ENCODE data around the gene PPP3CA.

GRCh38 chr4:101160792-101161592, 186.3 kb downstream of the PPP3CA start:
- TF ChIP-seq CTCF (IDR thresholded peaks at IDR 0.05), result no peak
- no peak for TF ChIP-seq POLR2A (IDR thresholded peaks at IDR 0.05)
